ENCODE results near the gene PIGH.
A peak's percentile ranks its signal among the peaks of the same experiment; 100 is the strongest.
"Not testable (repeated sequence)": the region's sequence is repeated elsewhere in the genome, so short reads cannot be mapped to it uniquely, and the experiment has no call there.

Gene PIGH

DNA sequence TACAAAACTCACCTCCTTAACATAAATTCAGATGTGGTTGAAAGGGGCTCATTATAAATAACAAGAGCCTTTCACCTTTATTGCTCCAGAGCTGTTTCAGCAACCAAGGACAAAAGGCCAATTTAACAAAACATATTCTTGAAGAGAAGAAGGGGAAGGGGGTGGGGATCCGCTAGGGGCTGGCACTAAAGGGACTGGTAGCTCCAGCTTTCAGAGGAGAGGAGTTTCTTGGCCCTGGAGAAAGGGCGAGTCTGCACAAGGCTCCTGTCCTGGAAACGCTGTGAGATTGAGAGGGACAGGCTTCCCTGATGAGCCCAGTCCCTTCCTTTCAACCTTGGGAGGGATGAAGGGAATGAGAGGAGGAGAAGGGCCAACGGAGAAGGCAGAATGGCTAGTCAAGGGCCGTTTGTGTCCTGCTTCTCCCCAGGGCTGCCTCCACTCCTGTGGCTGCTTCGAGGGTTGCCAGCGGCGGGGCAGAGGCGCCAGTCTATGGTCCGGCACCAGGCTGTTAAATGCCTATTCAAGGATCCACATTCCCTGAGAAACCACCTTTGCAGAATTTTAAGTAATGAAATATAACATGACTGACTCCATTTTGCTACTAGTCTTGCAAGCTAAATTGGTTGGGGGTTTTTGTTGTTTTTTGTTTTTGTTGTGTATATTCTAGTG is 9.7 kb upstream of the PIGH start:
- DNase-seq (ENCODE audit: low read depth) = no peak

DNA sequence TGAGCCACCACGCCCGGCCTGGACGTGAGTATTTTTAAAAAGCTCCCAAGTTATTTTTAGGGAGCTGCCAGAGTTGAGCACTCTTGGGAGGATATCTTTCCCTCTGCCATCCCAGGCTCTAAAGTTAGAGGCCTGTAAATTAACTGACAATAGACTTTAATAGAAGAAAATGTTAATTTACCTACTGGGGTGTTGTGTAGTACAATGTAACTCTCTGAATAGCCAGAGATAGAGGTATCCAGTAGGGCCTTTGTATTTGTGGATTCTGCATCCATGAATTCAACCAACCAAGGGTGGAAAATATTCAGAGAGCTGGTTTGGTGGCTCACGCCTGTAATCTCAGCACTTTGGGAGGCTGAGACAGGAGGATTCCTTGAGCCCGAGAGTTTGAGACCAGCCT is 7.6 kb upstream of the PIGH start:
- no peak for DNase-seq (ENCODE audit: low read depth)

DNA sequence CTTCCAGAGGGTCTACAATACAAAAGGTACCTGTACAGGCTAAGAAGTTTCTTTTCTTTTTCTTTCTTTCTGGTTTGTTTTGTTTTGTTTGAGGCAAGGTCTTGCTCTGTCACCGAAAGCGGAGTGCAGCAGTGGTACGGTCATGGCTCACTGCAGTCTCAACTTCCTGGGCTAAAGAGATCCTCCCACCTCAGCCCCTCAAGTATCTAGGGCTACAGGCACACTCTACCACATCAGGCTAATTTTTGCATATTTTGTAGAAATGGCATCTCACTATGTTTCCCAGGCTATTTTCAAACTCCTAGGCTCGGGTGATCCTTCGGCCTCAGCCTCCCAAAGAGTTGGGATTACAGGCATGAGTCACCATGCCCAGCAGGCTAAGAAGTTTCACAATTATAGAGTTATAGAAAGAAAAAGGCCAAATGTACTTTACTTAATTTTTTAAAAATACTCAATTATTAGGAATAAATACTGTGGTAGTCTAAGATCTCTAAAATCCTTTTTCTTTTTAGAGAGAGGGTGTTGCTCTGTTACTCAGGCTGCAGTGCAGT is 3.0 kb upstream of the PIGH start:
- DNase-seq (ENCODE audit: low read depth) = no peak

DNA sequence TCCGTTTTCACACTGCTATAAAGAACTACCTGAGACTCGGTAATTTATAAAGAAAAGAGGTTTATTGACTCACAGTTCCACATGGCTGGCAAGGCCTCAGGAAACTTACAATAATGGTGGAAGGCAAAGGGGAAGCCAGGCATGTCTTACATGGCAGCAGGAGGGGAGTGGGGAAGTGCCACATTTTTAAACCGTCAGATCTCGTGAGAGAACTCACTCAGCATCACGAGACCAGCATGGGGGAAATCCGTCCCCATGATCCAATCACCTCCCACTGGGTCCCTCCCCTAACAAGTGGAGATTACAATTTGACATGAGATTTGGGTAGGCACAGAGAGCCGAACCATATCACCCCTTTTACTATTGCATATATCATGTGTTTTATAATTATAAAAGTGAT is 2.0 kb upstream of the PIGH start:
- DNase-seq (ENCODE audit: low read depth) = no peak

DNA sequence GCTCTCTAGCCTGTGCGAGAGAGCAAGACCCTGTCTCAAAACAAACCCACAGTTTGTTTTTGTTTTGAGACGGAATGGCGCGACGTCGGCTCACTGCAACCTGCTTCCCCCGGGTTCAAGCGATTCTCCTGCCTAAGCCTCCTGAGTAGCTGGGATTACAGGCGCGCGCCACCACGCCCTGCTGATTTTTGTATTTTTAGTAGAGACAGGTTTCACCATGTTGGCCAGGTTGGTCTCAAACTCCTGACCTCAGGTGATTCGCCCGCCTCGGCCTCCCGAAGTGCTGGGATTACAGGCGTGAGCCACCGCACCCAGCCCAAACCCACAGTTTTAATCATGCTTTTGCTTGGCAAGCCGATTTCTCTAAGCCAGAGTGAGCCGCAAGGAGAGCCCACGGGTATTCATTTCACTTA is 500 bp upstream of the PIGH start:
- DNase-seq (ENCODE audit: low read depth) = not testable (repeated sequence)

DNA sequence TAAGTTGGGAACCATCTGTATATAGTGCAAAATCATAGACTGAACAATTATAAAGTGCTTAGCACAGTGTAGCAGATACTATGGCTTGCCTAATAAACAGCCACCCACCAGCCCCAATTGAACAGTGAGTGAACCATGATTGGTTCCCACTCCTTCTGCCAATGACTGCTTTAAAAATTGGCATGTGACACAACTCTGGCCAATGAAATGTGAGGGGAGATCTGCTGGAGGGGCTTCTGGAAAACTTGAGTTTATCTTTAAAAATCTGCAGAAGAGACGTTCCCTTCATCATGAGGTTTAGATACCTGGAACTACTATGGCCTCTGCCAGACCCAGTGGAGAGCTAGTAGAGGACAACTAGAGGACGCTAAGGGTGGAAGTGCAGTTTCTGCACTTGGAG is 4.7 kb downstream of the PIGH start:
- DNase-seq (ENCODE audit: low read depth) = no peak

DNA sequence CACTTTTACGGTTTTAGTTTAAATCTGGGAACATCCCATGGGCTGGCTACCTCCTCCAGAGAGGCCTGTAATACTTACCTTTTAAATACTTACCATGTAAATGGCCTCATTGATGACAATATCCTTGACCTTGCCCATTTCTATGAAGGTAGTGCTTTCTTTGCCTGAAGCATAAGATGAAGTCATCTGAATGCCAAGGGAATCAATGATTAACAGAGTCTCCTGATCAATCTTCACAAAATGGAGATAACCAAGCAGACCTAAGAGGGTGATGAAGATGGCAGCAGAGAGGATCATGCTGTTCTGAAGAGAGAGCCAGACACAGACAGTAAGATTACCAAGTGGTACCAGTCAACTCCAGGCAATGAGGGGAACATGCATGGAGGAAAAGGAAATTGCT is 6.4 kb downstream of the PIGH start:
- not testable (repeated sequence) for DNase-seq (ENCODE audit: low read depth)

DNA sequence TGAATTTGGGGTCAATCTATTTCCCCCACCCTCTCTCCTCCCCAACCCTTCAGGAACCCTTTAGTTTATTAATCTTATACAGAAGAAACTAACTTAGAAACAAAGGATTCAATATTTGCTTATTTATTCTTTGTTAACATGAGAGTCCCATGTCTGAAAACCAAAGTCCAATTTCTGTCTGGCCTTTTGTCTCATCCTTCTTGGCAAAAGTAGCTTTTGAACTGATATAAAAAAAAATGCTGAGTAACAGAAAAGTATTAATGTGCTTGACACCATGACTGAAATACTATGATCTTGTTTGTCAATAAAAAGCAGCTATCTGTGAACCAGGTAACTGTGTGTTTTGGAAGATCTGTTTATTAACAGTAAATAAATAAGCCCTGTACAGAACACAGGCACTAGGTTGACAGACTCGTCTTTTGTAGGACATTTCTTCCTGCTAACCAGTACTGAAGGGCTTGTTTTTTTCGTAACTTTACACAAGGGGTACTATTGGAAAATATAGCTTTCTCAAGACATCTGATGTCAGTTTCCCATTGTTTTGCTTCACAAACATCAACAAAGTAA is 10.8 kb downstream of the PIGH start:
- DNase-seq (ENCODE audit: low read depth) = no peak

DNA sequence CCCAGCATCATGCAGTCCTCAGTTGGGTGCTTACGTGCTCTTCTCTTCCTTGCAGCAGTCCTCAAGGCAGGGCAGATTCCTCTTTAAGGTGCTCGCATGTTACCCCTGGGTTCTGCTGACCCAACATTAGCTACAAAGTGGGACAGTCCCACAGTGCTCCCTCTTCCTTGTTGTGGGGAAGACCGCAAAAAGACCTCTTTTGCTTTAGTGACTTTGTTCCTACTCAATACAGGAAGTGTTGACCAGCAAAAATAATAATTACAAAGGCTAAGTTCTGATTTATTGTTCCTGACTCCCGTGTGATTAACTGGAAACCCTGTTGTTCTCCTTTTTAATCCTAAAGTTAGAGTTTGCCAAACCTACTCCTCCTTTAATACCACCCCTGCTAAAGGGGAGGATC is 13.7 kb downstream of the PIGH start:
- DNase-seq (ENCODE audit: low read depth) = no peak

DNA sequence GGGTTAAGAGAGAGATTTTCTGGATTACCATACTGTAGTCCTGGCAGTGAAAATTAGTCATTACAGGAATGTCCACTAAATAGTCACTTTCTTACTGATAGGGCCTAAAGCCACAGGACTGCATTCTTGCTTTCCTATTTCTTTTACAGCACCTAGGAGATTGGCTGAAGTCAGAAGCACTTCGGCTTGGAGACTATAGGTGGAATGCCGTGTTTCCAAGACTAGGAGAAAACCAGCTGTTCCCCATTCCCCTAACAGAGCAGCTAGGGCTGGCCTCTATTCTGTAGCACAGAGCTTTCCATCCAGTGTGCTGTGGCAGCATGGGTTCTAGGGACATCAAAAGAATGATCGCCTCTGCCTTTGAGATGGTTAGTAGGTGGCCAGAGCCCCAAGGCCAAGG is 15.1 kb downstream of the PIGH start:
- DNase-seq (ENCODE audit: low read depth) = no peak

DNA sequence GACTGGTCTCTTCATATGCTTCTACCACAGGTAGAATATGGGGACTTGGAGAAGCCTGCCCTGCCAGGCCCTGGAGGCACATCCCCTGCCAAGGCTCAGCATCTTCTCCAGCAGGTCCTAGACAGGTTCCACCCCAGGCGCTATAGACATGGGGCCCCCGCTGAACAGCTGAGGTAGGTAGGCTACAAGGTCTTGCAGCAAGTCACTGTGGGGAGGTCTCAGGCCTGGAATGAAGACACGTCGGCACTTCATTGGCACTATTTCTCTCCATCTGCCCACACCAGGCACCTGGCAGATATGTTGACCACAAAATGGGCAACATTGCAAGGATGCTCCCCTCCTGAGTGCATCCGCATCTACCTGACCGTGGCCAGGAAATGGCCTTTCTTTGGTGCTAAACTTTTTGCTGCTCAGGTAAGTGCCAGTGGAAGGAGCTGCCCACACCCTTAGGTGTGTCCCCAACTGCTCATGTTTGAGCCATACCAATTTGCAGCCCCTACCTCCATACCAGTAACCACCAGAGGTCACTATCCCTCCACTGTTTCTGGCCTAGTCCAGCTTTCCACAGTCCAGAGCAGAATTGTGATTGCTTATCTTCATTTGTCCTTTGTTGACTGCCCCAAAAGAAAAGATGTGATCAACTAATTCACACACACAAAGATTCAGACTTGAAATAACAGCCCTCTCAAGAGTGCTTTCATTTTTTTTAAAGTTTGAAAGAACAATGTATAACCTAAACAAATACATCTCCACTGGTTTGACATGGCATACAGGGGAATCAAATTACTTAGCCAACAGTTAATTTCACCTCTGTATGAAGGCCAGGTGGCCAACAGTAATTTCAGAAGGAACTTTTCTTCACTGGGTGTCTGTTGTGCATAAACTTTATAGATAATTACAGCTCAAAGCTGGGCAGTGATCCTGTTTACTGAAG is 16.1 kb downstream of the PIGH start:
- DNase-seq (ENCODE audit: low read depth) = peak; percentile 18

DNA sequence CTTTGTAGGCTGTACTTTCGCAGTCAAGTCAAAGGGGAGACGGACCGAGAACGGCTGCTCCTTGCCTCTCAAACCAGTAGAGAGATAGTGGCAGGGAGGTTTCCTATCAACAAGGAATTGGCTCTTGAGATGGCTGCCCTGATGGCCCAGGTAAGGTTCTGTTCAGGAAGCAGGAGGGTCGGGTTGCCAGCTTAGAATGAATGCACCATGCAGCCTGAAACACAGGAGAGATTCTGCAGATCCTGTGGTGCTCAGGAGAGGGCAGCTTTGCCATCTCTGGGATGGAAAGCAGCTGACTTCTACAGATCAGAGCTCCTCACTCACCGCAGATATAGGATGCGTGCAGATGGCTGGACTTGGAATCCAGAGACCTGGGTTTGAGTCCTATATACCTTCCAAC is 18.0 kb downstream of the PIGH start:
- DNase-seq (ENCODE audit: low read depth) = no peak

DNA sequence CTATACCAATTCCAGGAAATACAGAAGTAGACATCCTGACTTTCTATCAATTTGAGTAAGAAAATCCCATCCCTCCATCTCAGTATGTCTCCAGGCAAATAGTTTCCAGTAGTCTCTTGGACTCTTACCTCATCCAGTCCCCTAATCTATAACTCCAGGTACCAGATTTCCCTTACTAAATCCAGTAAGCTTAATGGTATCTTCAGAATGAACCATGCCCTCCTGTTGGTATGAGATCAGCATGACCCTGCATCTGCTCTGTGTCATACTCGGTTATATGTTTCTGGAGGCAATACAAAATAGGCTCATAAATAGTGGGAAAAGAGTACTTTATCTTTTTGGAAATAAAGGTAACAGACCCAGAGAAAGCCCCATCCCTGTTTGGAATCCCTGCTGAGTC is 18.4 kb downstream of the PIGH start:
- no peak for DNase-seq (ENCODE audit: low read depth)

DNA sequence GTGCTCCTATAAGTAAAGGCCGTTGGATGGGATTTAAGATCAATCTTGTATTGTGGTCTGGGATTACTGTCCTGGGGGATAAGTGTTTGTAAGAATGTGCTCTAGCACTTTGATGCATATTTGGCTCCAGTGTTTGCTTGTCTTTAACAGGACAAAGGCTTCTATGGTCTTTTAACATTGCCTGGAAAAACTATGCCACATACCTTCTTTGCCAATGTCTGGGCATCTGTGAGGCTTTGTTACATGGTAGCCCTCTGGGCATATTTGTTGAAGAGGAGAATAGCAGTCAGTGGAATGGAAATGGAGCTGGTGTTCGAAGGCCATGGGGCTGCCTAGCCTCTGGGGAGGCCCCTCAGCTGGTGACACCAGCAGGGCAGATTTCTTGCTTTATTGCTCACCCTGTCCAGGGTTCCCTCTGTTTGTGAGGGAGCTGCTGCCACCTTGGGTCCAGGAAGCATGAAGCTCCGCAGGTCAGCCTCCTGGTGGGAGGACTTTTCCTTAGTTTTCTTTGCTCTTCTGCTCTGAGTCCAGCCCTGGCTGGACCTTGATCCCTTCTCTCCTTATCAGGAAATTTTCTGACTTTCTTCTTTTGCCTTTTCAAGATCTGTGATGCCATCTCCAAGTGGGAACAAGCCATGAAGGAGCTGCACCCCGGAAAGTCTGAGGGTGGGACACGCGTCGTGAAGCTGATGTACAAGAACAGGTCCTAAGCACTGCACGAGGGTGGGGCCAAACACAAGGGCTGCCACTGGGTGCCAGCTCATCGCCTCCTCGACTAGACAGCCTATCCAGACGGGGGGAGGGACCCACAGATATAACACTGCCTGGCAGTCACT is 19.5 kb downstream of the PIGH start:
- no peak for DNase-seq (ENCODE audit: low read depth)

DNA sequence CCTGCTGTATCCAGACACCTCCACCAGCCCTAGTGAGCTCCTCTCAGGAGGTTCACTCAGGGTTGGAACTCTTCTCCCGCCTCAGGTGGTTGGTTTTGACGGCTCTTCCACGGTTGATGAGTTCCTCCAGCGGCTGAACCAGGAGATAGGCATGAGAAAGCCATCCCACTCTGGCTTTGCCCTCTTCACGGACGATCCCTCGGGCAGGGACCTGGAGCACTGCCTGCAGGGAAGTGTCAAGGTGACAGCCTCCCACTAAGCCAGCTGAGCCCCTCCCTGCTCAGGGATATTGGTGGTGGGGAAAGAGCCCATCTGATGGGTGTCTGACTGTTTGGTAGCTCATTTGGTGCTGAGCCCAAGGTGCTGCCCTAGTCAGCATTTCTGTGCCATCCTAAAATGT is 20.4 kb downstream of the PIGH start:
- DNase-seq (ENCODE audit: low read depth) = no peak

DNA sequence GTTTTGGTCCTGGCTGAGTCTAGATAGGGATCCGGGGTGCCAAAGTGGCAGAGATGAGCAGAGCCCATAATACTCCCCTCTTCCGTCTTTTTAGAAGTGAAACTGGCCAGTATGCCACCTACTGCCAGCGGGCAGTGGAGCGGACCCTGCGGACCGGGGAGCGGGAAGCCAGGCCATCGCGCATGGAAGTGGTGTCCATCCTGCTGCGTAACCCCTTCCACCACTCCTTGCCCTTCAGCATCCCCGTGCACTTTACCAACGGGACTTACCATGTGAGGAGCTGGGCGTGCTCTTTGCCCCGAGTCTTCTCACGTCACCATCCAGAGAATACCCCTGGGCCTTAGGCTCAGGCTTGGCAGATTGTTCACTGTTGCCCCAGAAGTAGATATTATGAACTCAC is 21.0 kb downstream of the PIGH start:
- no peak for DNase-seq (ENCODE audit: low read depth)

DNA sequence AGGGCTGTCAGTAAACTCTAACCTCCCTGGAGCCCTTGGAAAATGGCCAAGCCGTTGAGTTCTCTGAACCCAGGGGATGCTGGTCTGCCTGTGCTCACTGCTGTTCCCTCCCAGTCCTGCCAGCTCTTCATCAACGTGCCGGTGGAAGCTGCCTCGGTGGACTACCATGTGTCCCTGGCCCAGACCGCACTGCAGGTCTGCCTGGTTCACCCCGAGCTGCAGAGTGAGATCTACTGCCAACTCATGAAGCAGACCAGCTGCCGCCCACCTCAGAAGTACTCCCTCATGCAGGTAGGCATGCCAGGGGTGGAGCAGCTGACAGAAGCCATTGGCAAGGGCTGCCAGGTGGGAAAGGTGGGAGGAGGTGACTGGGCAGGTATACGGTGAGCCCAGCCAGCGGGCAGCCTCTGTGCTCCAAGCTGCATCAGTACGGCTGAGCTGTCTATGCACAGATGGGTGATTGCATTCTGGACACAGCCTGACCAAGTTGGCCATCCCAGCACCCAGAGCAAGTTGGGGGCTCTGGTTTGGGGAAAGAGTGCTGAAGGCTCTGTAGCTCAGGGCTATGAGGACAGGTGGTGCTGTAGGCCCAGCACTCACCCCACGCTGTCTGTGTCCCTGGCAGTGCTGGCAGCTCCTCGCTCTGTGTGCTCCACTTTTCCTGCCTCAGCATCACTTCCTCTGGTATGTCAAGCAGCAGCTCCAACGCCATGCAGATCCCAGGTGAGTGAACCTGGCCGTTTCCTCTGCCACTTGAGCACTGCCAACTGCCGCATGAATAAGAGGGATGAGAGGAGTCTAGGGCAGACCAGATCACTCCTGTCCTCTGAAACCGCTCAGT is 21.9 kb downstream of the PIGH start:
- no peak for DNase-seq (ENCODE audit: low read depth)

DNA sequence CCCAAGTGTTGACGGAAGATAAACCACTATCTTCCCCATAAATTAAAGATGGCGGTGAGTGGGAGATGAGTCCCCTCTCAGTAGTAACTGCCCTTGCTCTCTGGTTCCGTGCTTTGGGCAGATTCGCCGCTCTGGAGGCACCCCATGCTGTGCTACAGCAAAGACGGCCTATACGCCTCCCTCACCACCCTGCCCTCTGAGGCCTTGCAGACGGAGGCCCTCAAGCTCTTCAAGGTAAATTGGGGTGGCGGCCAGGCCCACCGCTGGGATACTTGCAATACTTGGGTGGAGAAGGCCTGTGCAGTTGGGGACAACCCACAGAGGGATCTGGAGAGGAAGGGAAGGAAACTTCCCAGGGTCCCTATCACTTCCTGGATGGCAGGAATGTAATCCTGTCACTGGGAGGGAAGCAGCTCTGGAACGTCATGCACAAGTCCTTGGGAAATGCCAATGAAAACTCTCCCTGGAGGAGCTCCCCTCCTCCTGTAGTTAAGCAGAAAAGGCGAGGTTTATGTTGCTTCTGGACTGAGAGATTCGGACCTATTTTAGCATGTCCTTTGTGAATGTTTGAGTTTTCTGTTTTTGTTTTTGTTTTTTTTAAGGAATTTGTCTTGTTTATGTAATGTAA is 22.8 kb downstream of the PIGH start:
- no peak for DNase-seq (ENCODE audit: low read depth)

DNA sequence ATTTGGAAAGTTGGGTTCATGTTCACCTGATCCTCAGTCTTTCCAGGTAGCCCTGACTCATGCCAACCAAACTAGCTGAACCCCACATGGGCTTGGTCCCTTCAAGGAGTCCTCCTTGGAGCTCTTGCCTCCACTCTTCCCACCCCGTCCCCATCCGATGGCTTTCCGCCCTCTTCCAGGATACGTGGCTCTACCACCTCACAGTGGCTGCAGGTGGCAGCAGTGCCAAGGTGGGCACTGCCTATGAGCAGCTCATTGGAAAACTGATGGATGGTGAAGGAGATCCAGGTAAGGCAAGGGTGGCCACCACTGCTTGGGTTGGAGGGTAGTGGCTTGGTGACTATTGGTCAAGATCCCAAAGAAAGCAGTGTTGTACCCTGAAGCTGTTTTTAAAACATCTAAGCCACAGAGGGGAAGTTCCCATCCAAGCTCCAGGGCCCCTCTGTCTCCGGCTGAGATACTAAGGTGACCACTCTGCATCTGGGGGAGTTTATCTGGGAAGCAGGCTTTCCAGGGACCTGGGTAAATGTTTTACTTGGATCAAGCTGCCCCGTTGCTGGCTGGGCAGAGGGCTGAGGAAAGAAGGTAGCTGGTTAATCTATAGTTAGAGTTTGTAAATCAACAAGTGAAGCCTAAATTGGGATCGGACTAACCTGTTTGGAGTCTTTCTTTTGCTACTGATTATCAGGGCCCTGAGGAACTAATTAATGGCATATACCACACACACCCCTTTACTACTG is 23.7 kb downstream of the PIGH start:
- DNase-seq (ENCODE audit: low read depth) = no peak

DNA sequence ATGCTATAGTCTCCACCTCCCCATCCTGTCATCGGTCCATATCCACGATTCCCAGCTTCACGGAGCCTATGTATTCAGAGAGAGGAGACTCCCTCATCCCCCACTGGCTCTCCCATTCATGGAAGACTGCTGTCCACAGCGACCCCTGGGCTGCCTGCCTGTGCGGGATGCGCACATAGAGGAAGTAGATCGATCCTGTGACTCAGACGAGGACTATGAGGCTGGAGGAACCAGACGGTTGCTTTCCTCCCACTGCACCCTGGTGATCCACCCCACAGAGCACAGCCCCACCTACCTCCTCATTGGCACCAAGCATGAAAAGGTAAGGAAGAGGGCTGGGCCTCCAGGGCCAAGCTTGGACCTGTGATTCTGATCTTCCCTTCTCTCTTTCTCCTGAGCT is 24.4 kb downstream of the PIGH start:
- DNase-seq (ENCODE audit: low read depth) = no peak
